Measurements from ENCODE around the gene EVI2B.
A peak's percentile ranks its signal among the peaks of the same experiment; 100 is the strongest.
"Not testable (repeated sequence)": the region's sequence is repeated elsewhere in the genome, so short reads cannot be mapped to it uniquely, and the experiment has no call there.

Gene EVI2B

DNA sequence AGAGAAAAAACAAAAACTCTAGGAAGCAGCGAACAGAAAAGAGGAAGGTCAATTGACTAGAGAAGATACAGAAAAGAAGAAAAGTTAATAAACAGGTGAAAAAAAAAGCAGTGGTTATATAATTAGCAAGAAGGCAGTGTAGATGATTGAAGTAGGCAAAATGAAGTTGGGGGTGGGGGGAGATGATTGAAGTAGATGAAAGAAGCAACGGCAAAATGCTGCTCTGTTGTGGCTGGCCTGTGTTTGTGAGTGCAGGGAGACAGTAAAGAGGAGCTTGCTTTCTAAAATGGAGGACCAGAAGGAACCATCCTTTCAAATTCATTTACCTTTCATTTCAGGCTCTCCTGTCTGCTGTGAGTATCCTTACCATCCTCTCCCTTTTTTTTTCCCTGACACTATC, 3.6 kb downstream of the EVI2B start:
- DNase-seq = peak; percentile 38

- DNase-seq = no peak
These were observed 4.3 kb downstream of the EVI2B start for GRCh38 chr17:31309556-31309955.

GRCh38 chr17:31308372-31309334, 5.2 kb downstream of the EVI2B start:
- no peak for DNase-seq

GRCh38 chr17:31307640-31308039, 6.2 kb downstream of the EVI2B start:
- DNase-seq = no peak

GRCh38 chr17:31299624-31300023, 14.2 kb downstream of the EVI2B start:
- DNase-seq = no peak

DNA sequence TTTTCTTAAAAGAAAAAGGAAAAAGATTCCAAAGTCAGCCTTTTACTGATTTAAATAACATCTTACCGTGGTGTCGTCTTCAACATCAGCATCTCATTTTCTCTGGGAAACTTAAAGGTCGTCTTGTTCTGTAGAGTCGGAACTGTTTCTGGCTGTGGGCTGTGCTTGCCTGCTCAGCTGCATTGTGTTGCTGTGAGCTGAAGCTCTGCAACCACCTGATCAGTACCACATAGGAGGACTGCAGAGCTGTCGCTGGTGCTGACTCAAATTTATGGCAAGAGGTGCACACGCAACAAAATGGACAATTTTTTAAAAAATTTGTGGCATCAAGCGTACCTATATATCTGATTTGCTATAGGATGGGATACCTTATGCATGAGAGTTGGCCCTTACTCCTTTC, 16.8 kb downstream of the EVI2B start, which contains the start of gene OMG:
TSS of gene OMG (minus strand) at position 150 of the 400 bp plus-strand sequence. CDS start 908 bp downstream, outside the sequence.
- no peak for DNase-seq

- DNase-seq = no peak
These were observed 17.7 kb downstream of the EVI2B start for GRCh38 chr17:31296142-31296541.

DNA sequence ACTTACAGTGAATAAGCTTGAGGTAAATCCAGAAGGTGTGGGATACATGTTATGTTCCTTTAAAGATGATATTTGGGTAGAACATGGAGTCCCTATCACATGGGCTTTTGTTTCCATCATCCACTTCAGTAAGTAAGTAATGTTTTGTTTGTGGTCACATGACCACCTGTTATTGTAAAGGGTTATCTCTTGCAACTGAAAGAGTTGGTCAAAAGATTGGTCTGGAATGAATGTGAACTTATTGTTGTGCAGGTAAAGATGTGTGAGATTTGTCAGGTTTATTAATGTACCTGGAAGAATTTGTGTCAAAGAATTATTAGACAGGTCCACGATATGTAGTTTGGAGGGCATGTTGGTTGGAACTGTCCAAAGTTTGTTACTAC, 18.4 kb downstream of the EVI2B start:
- no peak for DNase-seq

DNA sequence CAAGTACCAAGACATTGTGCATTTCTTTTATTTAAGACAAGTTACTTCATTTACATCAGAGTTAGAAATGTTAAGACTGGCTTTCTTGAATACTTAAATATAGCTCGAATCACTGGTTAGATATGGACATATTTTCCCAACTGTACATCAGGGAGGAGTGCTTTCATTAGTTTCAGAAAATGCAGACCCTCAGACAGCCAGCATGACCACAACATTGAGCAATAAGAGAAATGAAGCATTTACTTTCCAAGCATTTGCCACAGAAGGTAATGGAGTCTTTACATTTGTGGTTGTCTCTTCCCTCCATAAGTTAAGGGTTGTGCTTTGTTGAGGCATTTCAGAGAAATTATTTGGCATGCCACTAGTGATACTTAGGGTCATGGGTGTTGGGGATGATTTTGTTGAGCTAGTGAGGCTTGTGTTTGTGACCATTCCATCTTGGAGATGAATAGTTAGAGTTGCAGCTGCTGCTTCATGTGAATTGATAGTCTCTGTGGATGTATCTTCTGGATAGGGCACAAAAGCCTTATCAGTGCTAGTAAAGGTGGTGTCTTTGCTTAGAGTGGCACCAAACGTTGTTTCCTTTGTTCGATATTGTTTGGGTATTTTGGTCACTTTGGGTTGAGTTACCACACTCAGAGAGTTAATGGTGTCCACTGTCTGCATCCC, 18.9 kb downstream of the EVI2B start:
- no peak for DNase-seq

- DNase-seq = no peak
These were observed 19.6 kb downstream of the EVI2B start for GRCh38 chr17:31294231-31294630.

- DNase-seq = no peak
These were observed 20.3 kb downstream of the EVI2B start for GRCh38 chr17:31293581-31293980.

- DNase-seq = no peak
These were observed 22.0 kb downstream of the EVI2B start for GRCh38 chr17:31291820-31292219.

GRCh38 chr17:31289790-31290189, 24.1 kb downstream of the EVI2B start:
- no peak for DNase-seq

GRCh38 chr17:31287932-31288331, 25.9 kb downstream of the EVI2B start:
- not testable (repeated sequence) for DNase-seq

- DNase-seq = no peak
These were observed 27.3 kb downstream of the EVI2B start for GRCh38 chr17:31286587-31286986.

DNA sequence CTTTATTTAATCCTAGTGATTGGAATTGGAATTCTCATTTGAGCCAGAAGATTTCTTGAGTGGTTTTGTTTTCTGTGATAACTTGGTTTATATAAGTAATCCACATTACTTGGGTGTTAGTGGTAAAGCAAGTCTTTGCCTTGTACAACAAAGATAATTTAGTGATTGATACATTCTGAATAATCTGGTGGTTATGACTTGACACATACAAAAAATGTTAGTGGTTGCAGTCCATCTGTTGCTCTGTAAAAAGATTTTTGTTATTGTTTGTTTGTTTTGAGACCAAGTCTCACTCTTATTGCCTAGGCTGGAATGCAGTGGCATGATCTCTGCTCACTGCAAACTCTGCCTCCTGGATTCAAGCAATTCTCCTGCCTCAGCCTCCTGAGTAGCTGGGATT, 30.0 kb downstream of the EVI2B start:
- no peak for DNase-seq

DNA sequence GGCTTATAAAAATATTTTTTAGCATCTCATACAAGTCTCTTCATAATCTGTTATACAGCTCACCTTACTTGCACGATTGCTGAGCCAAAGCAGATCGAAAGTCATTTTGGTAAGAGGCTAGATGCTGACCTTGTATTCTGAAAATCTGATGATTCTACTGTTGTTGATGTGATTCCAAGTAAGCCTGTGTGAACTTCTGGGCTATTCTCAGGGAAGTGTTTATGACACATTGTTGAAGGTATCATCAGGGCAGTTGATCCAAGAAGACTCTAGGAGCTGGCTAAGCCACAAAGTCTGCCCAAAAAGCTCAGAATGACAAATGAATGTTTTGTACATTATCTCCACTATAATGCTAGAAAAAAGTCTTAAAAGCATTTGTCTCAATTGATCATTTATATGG, 32.8 kb downstream of the EVI2B start:
- no peak for DNase-seq

DNA sequence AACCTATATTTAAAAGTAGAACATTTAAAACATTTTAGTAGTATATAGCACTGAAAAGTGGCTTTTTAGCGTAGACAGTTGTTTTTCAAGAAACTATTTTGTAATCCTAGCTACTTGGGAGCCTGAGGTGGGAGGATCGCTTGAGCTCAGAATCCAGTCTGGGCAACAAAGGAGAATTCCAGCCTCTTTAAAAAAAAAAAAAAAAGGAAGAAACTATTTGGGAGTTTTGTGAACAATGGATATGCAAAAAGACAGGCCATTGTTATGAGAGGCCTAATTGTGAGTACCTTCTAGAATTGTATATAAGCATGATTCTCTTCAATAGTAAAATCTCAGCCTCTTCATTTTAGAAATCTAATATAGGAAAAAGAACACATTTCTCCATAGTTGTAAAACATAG, 34.5 kb downstream of the EVI2B start:
- DNase-seq = no peak

DNA sequence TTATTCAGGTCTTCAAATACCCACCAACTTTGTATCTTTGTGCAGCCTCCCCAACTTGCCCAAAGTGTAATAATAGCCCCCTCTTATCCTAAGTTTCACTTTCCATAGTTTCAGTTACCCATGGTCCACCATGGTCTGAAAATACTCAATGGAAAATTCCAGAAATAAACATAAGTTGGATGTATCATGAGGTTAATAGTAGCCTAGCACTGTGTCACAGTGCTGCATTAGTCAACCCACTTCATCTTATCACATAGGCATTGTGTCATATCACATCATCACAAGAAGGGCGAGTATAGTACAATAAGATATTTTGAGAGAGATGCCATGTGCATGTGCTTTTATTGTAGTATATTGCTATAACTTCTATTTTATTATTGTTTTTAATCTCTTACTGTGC, 38.7 kb downstream of the EVI2B start:
- DNase-seq = no peak

GRCh38 chr17:31274252-31274651, 39.6 kb downstream of the EVI2B start:
- no peak for DNase-seq

GRCh38 chr17:31273516-31273915, 40.3 kb downstream of the EVI2B start:
- no peak for DNase-seq

- DNase-seq = no peak
These were observed 41.1 kb downstream of the EVI2B start for GRCh38 chr17:31272803-31273202.

DNA sequence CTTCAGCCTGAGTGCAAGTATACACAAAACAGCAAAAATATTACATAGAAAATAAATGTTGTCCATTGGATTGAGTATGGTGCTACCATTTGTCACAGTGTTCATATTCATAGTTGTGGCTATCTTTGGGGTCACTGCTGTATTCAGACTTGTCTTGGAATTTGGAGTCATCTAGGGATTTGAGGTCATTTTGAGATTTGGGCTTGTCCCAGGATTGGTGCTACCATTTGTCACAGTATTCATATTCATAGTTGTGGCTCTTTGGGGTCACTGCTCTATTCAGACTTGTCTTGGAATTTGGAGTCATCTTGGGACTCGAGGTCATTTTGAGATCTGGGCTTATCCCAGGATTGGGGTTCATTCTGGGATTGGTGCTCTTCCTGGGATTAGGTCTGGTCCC, 41.6 kb downstream of the EVI2B start:
- DNase-seq = no peak

- no peak for DNase-seq
These were observed 44.3 kb downstream of the EVI2B start for GRCh38 chr17:31269578-31269983.

Data from activated naive CD4-positive, alpha-beta T cell treated with anti-CD3 and anti-CD28 coated beads, Interleukin-2, amount 50 U/mL, for 16 hours (primary cell).